Measurements from ENCODE around the gene P2RX5. TPM values are rescaled to one million over a fixed set of nuclear protein-coding genes. Genes with fewer than 3 reads are reported as not detected.

P2RX5 gene
- total and polyA plus RNA-seq, 10 of the 15 experiments (the other 5 are each of a cell fraction or from before 2014, with no cell fraction given) = 6.9 to 28.8 (median 19.5) TPM

- no peak for TF ChIP-seq ZBTB33 (IDR thresholded peaks at IDR 0.05)
- 0 out of 2 replicates have a peak, but pooled peaks have one; percentile 15 for TF ChIP-seq ATF7 (IDR thresholded peaks at IDR 0.05; ENCODE audit: low read depth)
- TF ChIP-seq SMC3 (IDR thresholded peaks at IDR 0.05; ENCODE audit: borderline replicate concordance, low read length) = peak; percentile 68; the same call in 1 of the 2 replicates
- no peak for TF ChIP-seq PML (IDR thresholded peaks at IDR 0.05; ENCODE audit: low read length)
These were observed 36.3 kb upstream of the P2RX5 start (continued) for GRCh38 chr17:3732210-3732621.

GRCh38 chr17:3730881-3731429 lies 35.0 kb upstream of the P2RX5 start:
- ChIA-PET RAD21 (ENCODE audit: unreplicated experiment) (interaction anchor here (1.1 kb wide), 1 partner anchor 9 kb away, joined by 3 read pairs; no protein-coding TSS in a partner anchor), SMC1A (ENCODE audit: uncharacterized antibody, unreplicated experiment) (interaction anchor here (0.9 to 10.8 kb wide), 3 partner anchors 18 to 97 kb away, joined by 5 to 255 read pairs (median 6); no protein-coding TSS in a partner anchor), POLR2A (interaction anchor here (0.7 kb wide), 1 partner anchor 9 kb away, joined by 3 read pairs; no protein-coding TSS in a partner anchor), CTCF (interaction anchor here (1.7 kb wide), 1 partner anchor 128 kb away, joined by 7 read pairs; no protein-coding TSS in a partner anchor)
- H4K20me1 ChIP-seq (ENCODE audit: control insufficient read depth, insufficient read depth) = no peaks in the 10 kb centered on the region
- intact Hi-C loops (cut with micrococcal nuclease; ENCODE audit: unreplicated experiment) (loop anchor here (10.0 kb wide), 3 partner anchors 274 to 686 kb away; no protein-coding TSS in a partner anchor), in situ Hi-C loops (cut with MboI) (no loop called here)
- no peak overlapping the region for H3K4me3 ChIP-seq
- no peak overlapping the region for H2AFZ ChIP-seq (ENCODE audit: control insufficient read depth, low read depth, low read length)
- no peaks in the 10 kb centered on the region for H3K9me3 ChIP-seq (replicated peaks; ENCODE audit: control insufficient read depth, insufficient read depth, low read length)
- no peak for TF ChIP-seq CHD1 (IDR thresholded peaks at IDR 0.05; ENCODE audit: low read depth, low read length)
- TF ChIP-seq ZNF207 (IDR thresholded peaks at IDR 0.05; ENCODE audit: borderline replicate concordance) = no peak
- no peak for TF ChIP-seq ZZZ3 (IDR thresholded peaks at IDR 0.05; ENCODE audit: control insufficient read depth, insufficient read length, low read depth)
- TF ChIP-seq MTA2 (IDR thresholded peaks at IDR 0.05; ENCODE audit: low read depth) = no peak
- no peak overlapping the region for H3K4me2 ChIP-seq (ENCODE audit: control insufficient read depth, insufficient read depth)
- no TSS peak for BruUV-seq (replicated peaks)
- no peak overlapping the region for H3K27ac ChIP-seq (ENCODE audit: control insufficient read depth, insufficient read depth)
- peaks cover 15% of the 10 kb centered on the region for H3K79me2 ChIP-seq (ENCODE audit: control insufficient read depth, insufficient read depth, low read length)
- ATAC-seq (no peak), FAIRE-seq (no peak), DNase-seq (ENCODE audit: low read depth, low spot score) (no peak)
- WGBS (ENCODE audit: insufficient coverage, insufficient replicate concordance, low lambda C conversion rate, missing lambda C conversion rate) = 56% methylated on average over 8 of the region's 9 CpGs
- no peaks in the 10 kb centered on the region for H3K27me3 ChIP-seq (replicated peaks in 1 of 2; ENCODE audit: control insufficient read depth in 2 of 2, insufficient read depth in 2 of 2, low read length in 1 of 2)
- H3K9ac ChIP-seq (ENCODE audit: control insufficient read depth, insufficient read depth, low read length) = no peak overlapping the region
- H3K4me1 ChIP-seq (ENCODE audit: control insufficient read depth, insufficient read depth, low read length) = peaks cover 11% of the 10 kb centered on the region
- H3K36me3 ChIP-seq (ENCODE audit: control insufficient read depth in 2 of 2, insufficient read depth in 2 of 2, low read length in 1 of 2) = no peaks in the 10 kb centered on the region
